Erythroblast (primary cell): ENCODE data around the gene RGL2.

Source experiments
- GATA1 ChIP-seq: IDR thresholded peaks from 2 replicates; pipeline ENCODE4 v1.6.1; 2011; ENCODE audit warnings: low read depth, mild to moderate bottlenecking, control low read depth, low read length, moderate library complexity
- POLR2A ChIP-seq: IDR thresholded peaks from 2 replicates; pipeline ENCODE4 v1.6.1; 2011; ENCODE audit warnings: mild to moderate bottlenecking, low read length

DNA sequence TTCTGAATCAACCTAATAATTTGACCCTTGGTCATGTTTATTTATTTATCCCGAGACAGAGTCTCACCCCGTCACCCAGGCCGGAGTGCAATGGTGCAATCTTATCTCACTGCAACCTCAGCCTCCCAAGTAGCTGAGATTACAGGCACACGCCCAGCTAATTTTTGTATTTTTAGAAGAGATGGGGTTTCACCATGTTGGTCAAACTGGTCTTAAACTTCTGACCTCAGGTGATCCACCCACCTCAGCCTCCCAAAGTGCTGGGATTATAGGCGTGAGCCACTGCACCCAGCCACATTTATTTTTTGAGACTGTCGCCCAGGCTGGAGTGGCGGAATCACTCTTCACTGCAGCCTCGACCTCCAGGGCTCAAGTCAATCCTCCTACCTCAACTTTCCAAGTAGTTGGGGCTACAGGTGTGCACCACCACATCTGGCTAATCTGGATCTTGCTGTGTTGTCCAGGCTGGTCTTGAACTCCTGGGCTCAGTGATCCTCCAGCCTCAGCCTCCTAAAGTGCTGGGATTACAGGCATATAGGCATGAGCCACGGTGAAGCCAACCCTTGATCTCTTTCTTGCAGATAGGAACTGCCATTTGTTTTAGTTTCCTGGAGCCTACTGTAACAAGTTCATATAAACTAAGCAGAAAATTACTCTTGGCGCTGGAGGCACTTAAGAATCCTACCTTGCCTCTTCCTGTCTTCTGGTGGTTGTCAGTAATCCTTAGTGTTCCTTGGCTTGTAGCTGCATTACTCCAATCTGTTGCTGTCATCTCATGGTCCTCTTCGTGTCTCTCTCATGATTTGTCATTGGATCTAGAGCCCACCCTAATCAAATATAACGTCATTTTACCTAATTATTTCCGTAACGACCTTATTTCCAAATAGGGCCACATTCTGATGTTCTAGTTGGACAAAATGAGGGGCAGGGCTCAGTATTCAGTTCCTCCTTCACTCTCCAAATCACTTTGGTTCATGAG, 24.5 kb downstream of the RGL2 start:
- peak; percentile 42 for TF ChIP-seq POLR2A
- TF ChIP-seq GATA1 = no peak
